ENCODE measurements around the gene BLOC1S6. TPM values are rescaled to one million over a fixed set of nuclear protein-coding genes. Genes with fewer than 3 reads are reported as not detected.

The BLOC1S6 gene
- total RNA-seq, 1 experiment from 2014 or later, result 40.1 TPM

DNA sequence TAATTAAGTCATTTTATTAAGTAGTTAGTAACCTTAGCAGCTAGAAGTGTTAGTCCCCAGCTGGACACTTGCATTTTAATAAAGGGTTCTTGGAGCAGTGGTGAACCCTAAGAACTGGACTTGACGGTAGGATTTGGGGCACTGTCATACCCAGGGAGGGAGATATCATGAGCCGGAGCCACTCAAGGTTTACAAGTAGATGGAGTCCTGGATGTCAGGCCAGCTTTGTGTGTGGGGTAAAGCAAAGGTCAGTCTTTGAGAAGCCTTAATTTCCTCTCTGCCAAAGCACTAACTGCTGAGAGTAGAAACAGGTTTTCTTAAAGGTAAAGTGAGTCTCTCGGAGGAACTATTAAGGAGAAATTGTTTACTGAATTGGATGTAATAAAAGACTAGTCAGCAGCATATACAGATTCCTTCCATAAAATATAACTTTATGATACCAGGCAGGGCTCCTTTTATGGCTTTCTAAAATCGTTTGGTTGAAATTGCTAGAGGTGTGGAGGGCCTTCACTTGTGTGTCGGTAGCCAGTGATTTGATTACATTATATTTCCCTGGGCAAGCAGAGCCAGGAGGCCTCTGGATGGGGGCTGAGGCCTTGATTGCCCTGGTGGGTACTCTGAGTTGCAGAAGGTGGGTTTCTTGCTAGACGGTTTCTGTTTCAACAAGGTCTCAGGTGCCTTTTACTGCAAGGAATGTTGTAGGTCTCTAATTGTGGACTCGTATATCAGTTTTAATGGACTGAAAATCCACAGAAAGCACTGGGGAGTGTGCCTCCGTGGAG is 70.8 kb downstream of the BLOC1S6 start:
- no peaks in the 10 kb centered on the region for H3K9me3 ChIP-seq (ENCODE audit: low read length)
- H3K27ac ChIP-seq (ENCODE audit: low read length), result no peak overlapping the region
- no peaks in the 10 kb centered on the region; the same call in 1 of the 2 replicates for H3K36me3 ChIP-seq (ENCODE audit: low read depth, low read length)
- intact Hi-C loops (cut with micrococcal nuclease), result no loop called here
- BruUV-seq (replicated peaks), result no TSS peak
- no peaks in the 10 kb centered on the region for H3K27me3 ChIP-seq (ENCODE audit: low read length)
- DNase-seq, result no peak
- H3K9ac ChIP-seq (ENCODE audit: low read length), result no peak overlapping the region
- no peaks in the 10 kb centered on the region for H4K20me1 ChIP-seq (ENCODE audit: low read length)
- H3K9me2 ChIP-seq (replicated peaks; ENCODE audit: low read length), result no peaks in the 10 kb centered on the region
- ChIA-PET CTCF (no interaction called here), POLR2A (ENCODE audit: unreplicated experiment) (no interaction called here)
- H3F3A ChIP-seq (ENCODE audit: low read length, unreplicated experiment), result no peaks in the 10 kb centered on the region
- no peaks in the 10 kb centered on the region for H3K4me1 ChIP-seq (ENCODE audit: insufficient read depth, low read length)
- TF ChIP-seq CTCF (conservative IDR thresholded peaks at IDR 0.05; ENCODE audit: low read depth, low read length), result no peak
- H2AFZ ChIP-seq (ENCODE audit: low read length), result no peak overlapping the region
- H3K79me2 ChIP-seq (ENCODE audit: low read length), result peaks cover 40% of the 10 kb centered on the region
- no peak overlapping the region for H3K4me3 ChIP-seq (ENCODE audit: low read length)
- no peak overlapping the region for H3K4me2 ChIP-seq (ENCODE audit: low read length)
- no peak for ATAC-seq

Other genes starting within 250 kb of the BLOC1S6 start
- gene GATM, start 208.8 kb upstream of the BLOC1S6 start, total RNA-seq (2014; rRNA removed), result 0.86 and 0.87 TPM in 2 replicates
- gene SLC30A4, start 64.6 kb upstream of the BLOC1S6 start, total RNA-seq (2014; rRNA removed), result 1.3 and 1.4 TPM in 2 replicates
- gene SQOR, start 47.6 kb downstream of the BLOC1S6 start, total RNA-seq (2014; rRNA removed), result 86.1 and 99.0 TPM in 2 replicates

All from PC-3 (cell line).